ENCODE measurements around the gene SLFN12. TPM values are rescaled to one million over a fixed set of nuclear protein-coding genes. Genes with fewer than 3 reads are reported as not detected.

Gene SLFN12
- total RNA-seq, 1 experiment from 2014 or later, result 13.2 TPM

- CTCF ChIA-PET, result no interaction called here
- intact Hi-C loops (cut with micrococcal nuclease; ENCODE audit: unreplicated experiment), result no loop called here
- H3K9me3 ChIP-seq (ENCODE audit: low read depth, low read length, poor library complexity, severe bottlenecking), result no peaks in the 10 kb centered on the region
- H3K27me3 ChIP-seq (replicated peaks; ENCODE audit: insufficient read depth, low read depth, low read length, poor library complexity), result no peaks in the 10 kb centered on the region
- no peak for DNase-seq (ENCODE audit: low spot score)
- no peak for TF ChIP-seq EZH2 (IDR thresholded peaks at IDR 0.05; ENCODE audit: borderline replicate concordance, low read depth, low read length, poor library complexity, severe bottlenecking)
- TF ChIP-seq CTCF (conservative IDR thresholded peaks at IDR 0.05; ENCODE audit: low read depth, low read length), result no peak
- H3K4me1 ChIP-seq (ENCODE audit: insufficient read depth, low read length, poor library complexity, severe bottlenecking), result peaks cover 4% of the 10 kb centered on the region
- no peaks in the 10 kb centered on the region for H3K36me3 ChIP-seq (ENCODE audit: insufficient read depth, low read length, poor library complexity, severe bottlenecking)
- POLR2A ChIA-PET (ENCODE audit: low non-redundant PET), result no interaction called here
- BruUV-seq (replicated peaks), result no TSS peak
- H3K27ac ChIP-seq (ENCODE audit: low read depth, low read length, poor library complexity, severe bottlenecking), result no peak overlapping the region
- no peak overlapping the region for H3K4me3 ChIP-seq (ENCODE audit: low read depth, low read length, poor library complexity, severe bottlenecking)
Observed at GRCh38 chr17:35448899-35449227, 16.6 kb upstream of the SLFN12 start.

DNA sequence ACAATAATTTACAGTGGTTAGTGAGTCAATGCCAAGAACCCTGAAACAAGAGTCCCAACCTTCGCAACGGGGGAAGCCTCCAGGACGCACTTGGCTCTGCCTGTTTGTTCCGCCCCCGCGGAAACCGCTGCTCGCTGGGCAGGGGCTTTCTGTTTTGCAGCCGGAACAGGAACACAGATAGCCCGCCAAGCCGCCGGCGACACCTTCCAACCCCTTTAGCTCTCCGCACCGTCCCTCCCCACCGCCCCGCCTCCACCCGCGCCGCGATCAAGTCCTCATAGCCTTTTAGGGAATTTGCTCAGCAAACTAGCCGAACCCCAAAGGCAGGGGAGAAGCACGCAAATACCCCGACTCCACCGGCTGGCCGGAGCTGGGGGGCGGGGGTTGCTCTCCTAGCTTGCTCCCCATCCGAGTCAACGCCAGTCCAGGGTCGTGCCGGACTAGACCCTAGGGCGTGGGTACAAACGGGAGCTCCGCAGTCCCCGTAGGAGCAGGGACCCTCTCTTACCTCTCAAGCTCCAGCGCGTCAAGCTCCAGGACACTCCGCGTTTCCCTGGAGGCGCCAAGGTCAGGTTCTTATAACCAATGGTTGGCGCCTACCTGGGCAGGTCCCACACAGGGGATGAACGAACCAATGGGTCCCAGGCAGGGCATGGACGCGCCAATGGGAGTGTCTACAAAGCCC is 16.1 kb upstream of the SLFN12 start, which contains the start of gene SLFN13:
SLFN13 (minus strand) TSS at position 553 of the 685 bp plus-strand sequence. CDS start 3,086 bp downstream, outside the sequence.
- Histone ChIP-seq H3K27me3 (replicated peaks; ENCODE audit: insufficient read depth, low read depth, low read length, poor library complexity) (no peaks in the 10 kb centered on the region), H3K4me3 (ENCODE audit: low read depth, low read length, poor library complexity, severe bottlenecking) (peak within 1 kb of the TSS; percentile 15), H3K27ac (ENCODE audit: low read depth, low read length, poor library complexity, severe bottlenecking) (no peak within 1 kb of the TSS), H3K36me3 (ENCODE audit: insufficient read depth, low read length, poor library complexity, severe bottlenecking) (no peaks in the 10 kb centered on the region), H3K4me1 (ENCODE audit: insufficient read depth, low read length, poor library complexity, severe bottlenecking) (peaks cover 4% of the 10 kb centered on the region), H3K9me3 (ENCODE audit: low read depth, low read length, poor library complexity, severe bottlenecking) (no peaks in the 10 kb centered on the region)
- no TSS peak for BruUV-seq (replicated peaks)
- TF ChIP-seq EZH2 (IDR thresholded peaks at IDR 0.05; ENCODE audit: borderline replicate concordance, low read depth, low read length, poor library complexity, severe bottlenecking), result no peak
- TF ChIP-seq CTCF (conservative IDR thresholded peaks at IDR 0.05; ENCODE audit: low read depth, low read length), result no peak
- POLR2A ChIA-PET (ENCODE audit: low non-redundant PET), result no interaction called here
- intact Hi-C loops (cut with micrococcal nuclease; ENCODE audit: unreplicated experiment), result no loop called here
- peak; percentile 71 for DNase-seq (ENCODE audit: low spot score)
- CTCF ChIA-PET, result no interaction called here

- Histone ChIP-seq H3K4me1 (ENCODE audit: insufficient read depth, low read length, poor library complexity, severe bottlenecking) (peaks cover 4% of the 10 kb centered on the region), H3K9me3 (ENCODE audit: low read depth, low read length, poor library complexity, severe bottlenecking) (no peaks in the 10 kb centered on the region), H3K4me3 (ENCODE audit: low read depth, low read length, poor library complexity, severe bottlenecking) (no peak overlapping the region), H3K27me3 (replicated peaks; ENCODE audit: insufficient read depth, low read depth, low read length, poor library complexity) (no peaks in the 10 kb centered on the region), H3K27ac (ENCODE audit: low read depth, low read length, poor library complexity, severe bottlenecking) (no peak overlapping the region), H3K36me3 (ENCODE audit: insufficient read depth, low read length, poor library complexity, severe bottlenecking) (no peaks in the 10 kb centered on the region)
- POLR2A ChIA-PET (ENCODE audit: low non-redundant PET), result no interaction called here
- CTCF ChIA-PET, result no interaction called here
- DNase-seq (ENCODE audit: low spot score), result no peak
- intact Hi-C loops (cut with micrococcal nuclease; ENCODE audit: unreplicated experiment), result no loop called here
- no peak for TF ChIP-seq CTCF (conservative IDR thresholded peaks at IDR 0.05; ENCODE audit: low read depth, low read length)
- no peak for TF ChIP-seq EZH2 (IDR thresholded peaks at IDR 0.05; ENCODE audit: borderline replicate concordance, low read depth, low read length, poor library complexity, severe bottlenecking)
- BruUV-seq (replicated peaks), result no TSS peak
Observed at GRCh38 chr17:35447499-35447898, 15.2 kb upstream of the SLFN12 start.
